ENCODE measurements around the gene METTL18. TPM values are rescaled to one million over a fixed set of nuclear protein-coding genes. Genes with fewer than 3 reads are reported as not detected.

Gene METTL18
- total RNA-seq, 2 donors from 2014 or later = 5.7 to 7.5 TPM

DNA sequence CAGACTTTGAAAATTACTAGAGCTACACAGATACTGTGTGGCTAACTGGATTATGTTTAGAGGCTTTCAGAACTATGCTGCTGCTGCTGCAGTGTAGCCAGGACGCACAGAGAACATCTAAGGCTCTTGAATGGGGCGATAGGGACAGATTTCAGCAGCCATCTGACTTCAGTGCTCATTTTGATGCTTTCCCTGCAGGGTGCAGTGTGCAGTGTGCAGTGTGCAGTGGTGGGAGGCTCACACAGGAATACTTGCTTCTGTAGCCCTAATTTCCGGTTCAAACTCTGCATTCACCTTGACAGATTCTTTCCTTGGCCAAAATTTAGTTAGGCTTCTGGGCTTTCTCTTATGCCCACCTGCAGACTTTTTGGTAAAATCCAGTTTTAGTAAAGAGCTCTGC, 7.7 kb downstream of the METTL18 start:
- no peak overlapping the region for H3K27ac ChIP-seq
- no peak overlapping the region for H3K4me3 ChIP-seq
- no peaks in the 10 kb centered on the region for H3K4me1 ChIP-seq (replicated peaks)
- DNase-seq (ENCODE audit: low spot score) = no peak
- TF ChIP-seq POLR2A (IDR thresholded peaks at IDR 0.05) (no peak), CTCF (IDR thresholded peaks at IDR 0.05) (no peak), POLR2AphosphoS5 (IDR thresholded peaks at IDR 0.05) (no peak)
- WGBS = 61% methylated on average over 3 of the region's 3 CpGs
- no peaks in the 10 kb centered on the region for H3K36me3 ChIP-seq
- no peaks in the 10 kb centered on the region for H3K9me3 ChIP-seq
- H3K27me3 ChIP-seq (replicated peaks; ENCODE audit: insufficient read depth) = no peaks in the 10 kb centered on the region
- intact Hi-C loops (cut with DNase I) = no loop called here

- H3K9me3 ChIP-seq = no peaks in the 10 kb centered on the region
- DNase-seq (ENCODE audit: low spot score) = no peak
- no peak overlapping the region for H3K27ac ChIP-seq
- no peak overlapping the region for H3K4me3 ChIP-seq
- no peaks in the 10 kb centered on the region for H3K27me3 ChIP-seq (replicated peaks; ENCODE audit: insufficient read depth)
- intact Hi-C loops (cut with DNase I) = no loop called here
- TF ChIP-seq CTCF (IDR thresholded peaks at IDR 0.05) = no peak
- H3K36me3 ChIP-seq = no peaks in the 10 kb centered on the region
- 95% methylated on average over 6 of the region's 6 CpGs for WGBS
- H3K4me1 ChIP-seq (replicated peaks) = peaks cover 1% of the 10 kb centered on the region
These were observed 9.4 kb downstream of the METTL18 start for GRCh38 chr1:169785267-169785666.

- H3K27me3 ChIP-seq (replicated peaks; ENCODE audit: insufficient read depth) = no peaks in the 10 kb centered on the region
- H3K4me1 ChIP-seq (replicated peaks) = peaks cover 3% of the 10 kb centered on the region
- no peaks in the 10 kb centered on the region for H3K36me3 ChIP-seq
- TF ChIP-seq POLR2AphosphoS5 (IDR thresholded peaks at IDR 0.05) (no peak), POLR2A (IDR thresholded peaks at IDR 0.05) (no peak), CTCF (IDR thresholded peaks at IDR 0.05) (no peak)
- H3K4me3 ChIP-seq = no peak overlapping the region
- intact Hi-C loops (cut with DNase I) = no loop called here
- H3K27ac ChIP-seq = no peak overlapping the region
- no peak for DNase-seq (ENCODE audit: low spot score)
- no peaks in the 10 kb centered on the region for H3K9me3 ChIP-seq
These were observed 10.6 kb downstream of the METTL18 start for GRCh38 chr1:169784102-169784501.

- Histone ChIP-seq H3K27ac (no peak overlapping the region), H3K4me3 (no peak overlapping the region), H3K4me1 (replicated peaks) (peaks cover 3% of the 10 kb centered on the region), H3K27me3 (replicated peaks; ENCODE audit: insufficient read depth) (no peaks in the 10 kb centered on the region), H3K36me3 (no peaks in the 10 kb centered on the region), H3K9me3 (no peaks in the 10 kb centered on the region)
- no peak for TF ChIP-seq POLR2AphosphoS5 (IDR thresholded peaks at IDR 0.05)
- no peak for TF ChIP-seq CTCF (IDR thresholded peaks at IDR 0.05)
- TF ChIP-seq POLR2A (IDR thresholded peaks at IDR 0.05) = no peak
- no peak for DNase-seq (ENCODE audit: low spot score)
- 60% methylated on average over 3 of the region's 3 CpGs for WGBS
- intact Hi-C loops (cut with DNase I) = no loop called here
These were observed 12.1 kb downstream of the METTL18 start for GRCh38 chr1:169782596-169782995.

DNA sequence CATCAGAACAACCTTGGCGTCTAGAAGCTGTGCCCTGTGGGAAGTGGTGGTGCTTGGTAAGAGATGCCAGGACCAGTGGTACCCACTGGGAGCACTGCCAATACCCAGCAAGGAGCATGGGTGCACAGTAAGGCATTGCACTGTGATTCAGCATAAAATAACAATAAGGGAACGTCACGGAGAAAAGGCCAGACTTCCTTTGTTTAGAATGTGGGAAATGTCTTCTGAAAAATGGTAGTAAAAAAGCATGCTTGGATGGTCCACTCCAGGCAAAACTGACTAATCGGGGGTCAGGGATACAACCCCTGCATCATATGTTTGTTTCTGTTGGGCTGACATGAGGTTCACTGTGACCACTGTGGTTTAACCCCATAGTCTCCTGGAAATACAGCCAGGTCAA, 14.7 kb downstream of the METTL18 start:
- no peaks in the 10 kb centered on the region for H3K36me3 ChIP-seq
- no peak for DNase-seq (ENCODE audit: low spot score)
- H3K4me1 ChIP-seq (replicated peaks) = peaks cover 3% of the 10 kb centered on the region
- no peaks in the 10 kb centered on the region for H3K27me3 ChIP-seq (replicated peaks; ENCODE audit: insufficient read depth)
- 28% methylated on average over 4 of the region's 4 CpGs for WGBS
- intact Hi-C loops (cut with DNase I) = no loop called here
- H3K4me3 ChIP-seq = no peak overlapping the region
- H3K27ac ChIP-seq = no peak overlapping the region
- TF ChIP-seq POLR2AphosphoS5 (IDR thresholded peaks at IDR 0.05) = no peak
- TF ChIP-seq POLR2A (IDR thresholded peaks at IDR 0.05) = no peak
- TF ChIP-seq CTCF (IDR thresholded peaks at IDR 0.05) = no peak
- H3K9me3 ChIP-seq = no peaks in the 10 kb centered on the region

All from prostate gland (tissue), 2 donors.